ENCODE data around the gene DNAJC1.
"Not testable (repeated sequence)": the region's sequence is repeated elsewhere in the genome, so short reads cannot be mapped to it uniquely, and the experiment has no call there.

Gene DNAJC1

GRCh38 chr10:21822273-21822672 is 181.3 kb downstream of the DNAJC1 start:
- DNase-seq: not testable (repeated sequence)

- no peak for DNase-seq
Measured at GRCh38 chr10:21820952-21821351, 182.6 kb downstream of the DNAJC1 start.

GRCh38 chr10:21818416-21818815 is 185.1 kb downstream of the DNAJC1 start:
- DNase-seq: not testable (repeated sequence)

- no peak for DNase-seq
Measured at GRCh38 chr10:21814866-21815265, 188.7 kb downstream of the DNAJC1 start.

GRCh38 chr10:21813946-21814345 is 189.6 kb downstream of the DNAJC1 start:
- DNase-seq: no peak

- DNase-seq: peak; percentile 62
Measured at GRCh38 chr10:21811245-21811585, 192.3 kb downstream of the DNAJC1 start.

- peak; percentile 5 for DNase-seq
Measured at GRCh38 chr10:21810582-21811244, 192.8 kb downstream of the DNAJC1 start.

- no peak for DNase-seq
Measured at GRCh38 chr10:21808550-21808949, 195.0 kb downstream of the DNAJC1 start.

GRCh38 chr10:21807180-21807579 is 196.3 kb downstream of the DNAJC1 start:
- DNase-seq: peak; percentile 3

- no peak for DNase-seq
Measured at GRCh38 chr10:21803374-21803773, 200.2 kb downstream of the DNAJC1 start.

- no peak for DNase-seq
Measured at GRCh38 chr10:21801609-21802008, 201.9 kb downstream of the DNAJC1 start.

GRCh38 chr10:21797984-21798765 is 205.4 kb downstream of the DNAJC1 start:
- DNase-seq: no peak

GRCh38 chr10:21797533-21797932 is 206.0 kb downstream of the DNAJC1 start:
- DNase-seq: no peak

GRCh38 chr10:21791276-21791675 is 212.3 kb downstream of the DNAJC1 start:
- no peak for DNase-seq

GRCh38 chr10:21776883-21777282 is 226.6 kb downstream of the DNAJC1 start:
- no peak for DNase-seq

- no peak for DNase-seq
Measured at GRCh38 chr10:21771219-21771618, 232.3 kb downstream of the DNAJC1 start.

- no peak for DNase-seq
Measured at GRCh38 chr10:21769041-21769440, 234.5 kb downstream of the DNAJC1 start.

GRCh38 chr10:21764466-21765189 is 238.9 kb downstream of the DNAJC1 start:
- no peak for DNase-seq

- no peak for DNase-seq
Measured at GRCh38 chr10:21760332-21760731, 243.2 kb downstream of the DNAJC1 start.

- DNase-seq: no peak
Measured at GRCh38 chr10:21759232-21759631, 244.3 kb downstream of the DNAJC1 start.

GRCh38 chr10:21758696-21759095 is 244.8 kb downstream of the DNAJC1 start:
- DNase-seq: no peak

- DNase-seq: no peak
Measured at GRCh38 chr10:21758239-21758638, 245.3 kb downstream of the DNAJC1 start.

GRCh38 chr10:21757185-21757901 is 246.2 kb downstream of the DNAJC1 start:
- no peak for DNase-seq

Data from fibroblast of skin of right biceps (primary cell).